ENCODE measurements around the gene ZFYVE28. TPM values are rescaled to one million over a fixed set of nuclear protein-coding genes. Genes with fewer than 3 reads are reported as not detected.

ZFYVE28 gene
- total RNA-seq, 1 experiment from 2014 or later, result 19.2 TPM

DNA sequence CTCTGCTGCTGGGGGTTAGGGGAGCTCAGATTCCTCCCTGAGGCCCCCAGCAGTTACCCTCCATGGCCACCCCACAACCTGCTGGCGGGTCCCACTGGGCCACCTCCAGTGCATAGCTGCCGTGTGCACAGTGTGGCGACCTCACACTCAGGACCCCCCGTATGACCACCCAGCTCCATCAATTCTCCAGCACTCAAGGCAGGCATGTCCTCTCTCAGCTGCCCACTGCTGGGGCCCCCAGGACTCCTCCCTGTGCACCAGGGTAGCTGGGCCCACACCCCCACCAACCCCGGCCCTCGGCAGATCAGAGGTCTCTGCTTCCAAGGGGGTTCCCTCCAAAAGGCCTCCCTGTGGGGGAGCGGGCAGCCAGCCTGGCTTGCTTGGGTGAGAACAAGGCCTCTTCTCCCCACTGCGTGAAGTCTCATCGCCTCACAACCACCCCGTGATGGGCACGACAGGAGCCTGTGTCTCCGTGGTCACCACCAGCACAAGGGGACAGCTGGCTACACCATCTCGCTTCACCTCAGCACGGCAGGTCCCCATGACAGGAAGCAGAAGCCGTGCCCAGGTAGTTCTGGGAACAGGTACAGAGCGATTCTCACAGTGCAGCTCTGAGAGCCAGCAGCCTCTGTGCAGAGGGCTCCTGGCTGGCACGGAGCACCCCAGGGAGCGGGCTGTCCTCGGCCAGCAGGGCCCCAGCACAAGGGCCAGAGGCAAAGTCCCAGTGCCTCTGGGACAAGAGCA lies 171.9 kb downstream of the ZFYVE28 start:
- Histone ChIP-seq H3K27me3 (ENCODE audit: insufficient read depth, low read length) (no peaks in the 10 kb centered on the region), H3K36me3 (ENCODE audit: control insufficient read depth in 1 of 2, insufficient read depth in 2 of 2, low read length in 2 of 2) (no peaks in the 10 kb centered on the region), H3K4me2 (ENCODE audit: low read length) (no peak overlapping the region), H4K20me1 (ENCODE audit: insufficient read depth) (peaks cover 1% of the 10 kb centered on the region; the same call in 1 of the 2 replicates), H3K79me2 (ENCODE audit: insufficient read depth, low read length) (peaks cover 2% of the 10 kb centered on the region), H3K4me1 (ENCODE audit: control insufficient read depth in 1 of 2, insufficient read depth in 2 of 2, low read length in 2 of 2) (peaks cover 2 to 19% of the 10 kb centered on the region in 2 experiments; a peak in 2 of 4 replicates), H3K9me3 (ENCODE audit: control insufficient read depth in 1 of 2, insufficient read depth in 1 of 2, low read depth in 1 of 2, low read length in 2 of 2) (no peaks in the 10 kb centered on the region), H2AFZ (ENCODE audit: low read depth, low read length, poor library complexity, severe bottlenecking) (no peak overlapping the region), H3K27ac (ENCODE audit: low read depth, low read length) (no peak overlapping the region), H3K9me2 (ENCODE audit: insufficient read depth) (no peaks in the 10 kb centered on the region), H3K4me3 (replicated peaks in 1 of 2; ENCODE audit: low read depth in 1 of 2, low read length in 2 of 2) (no peak overlapping the region), H3K9ac (ENCODE audit: low read length) (no peak overlapping the region)
- BruUV-seq (replicated peaks), result no TSS peak
- ChIA-PET RAD21 (ENCODE audit: low non-redundant PET in 1 of 2, low total read pairs in 2 of 2, uncharacterized antibody in 2 of 2, unreplicated experiment in 2 of 2) (no interaction called here), POLR2A (no interaction called here), CTCF (no interaction called here)
- TF ChIP-seq CTCF (IDR thresholded peaks at IDR 0.05 in 2 of 3, conservative IDR thresholded peaks at IDR 0.05 in 1 of 3; ENCODE audit: borderline replicate concordance in 1 of 3, insufficient read depth in 1 of 3, low read depth in 2 of 3, low read length in 2 of 3) (no peak), EZH2phosphoT487 (IDR thresholded peaks at IDR 0.05; ENCODE audit: borderline replicate concordance) (no peak), ZFX (IDR thresholded peaks at IDR 0.05) (no peak), FOSL1 (IDR thresholded peaks at IDR 0.05; ENCODE audit: low read depth) (no peak), SRF (IDR thresholded peaks at IDR 0.05; ENCODE audit: low read depth) (no peak), POLR2AphosphoS5 (IDR thresholded peaks at IDR 0.05; ENCODE audit: low read depth, low read length) (no peak), ZBTB33 (IDR thresholded peaks at IDR 0.05; ENCODE audit: extremely low read depth, insufficient replicate concordance, low read length) (no peak), JUND (IDR thresholded peaks at IDR 0.05) (no peak), TCF7L2 (IDR thresholded peaks at IDR 0.05; ENCODE audit: borderline replicate concordance, extremely low read depth, insufficient read depth, insufficient read length) (no peak), CEBPB (IDR thresholded peaks at IDR 0.05; ENCODE audit: low read depth) (no peak)
- TF ChIP-seq, protein P1, sequence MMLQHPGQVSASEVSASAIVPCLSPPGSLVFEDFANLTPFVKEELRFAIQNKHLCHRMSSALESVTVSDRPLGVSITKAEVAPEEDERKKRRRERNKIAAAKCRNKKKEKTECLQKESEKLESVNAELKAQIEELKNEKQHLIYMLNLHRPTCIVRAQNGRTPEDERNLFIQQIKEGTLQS (IDR thresholded peaks at IDR 0.05), result no peak
- TF ChIP-seq, protein P2, sequence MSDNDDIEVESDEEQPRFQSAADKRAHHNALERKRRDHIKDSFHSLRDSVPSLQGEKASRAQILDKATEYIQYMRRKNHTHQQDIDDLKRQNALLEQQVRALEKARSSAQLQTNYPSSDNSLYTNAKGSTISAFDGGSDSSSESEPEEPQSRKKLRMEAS (IDR thresholded peaks at IDR 0.05), result no peak
- ATAC-seq (no peak), DNase-seq (ENCODE audit: low read depth, low spot score) (no peak)
- intact Hi-C loops (cut with micrococcal nuclease), result no loop called here

All from HCT116 (cell line).